H1 (cell line): ENCODE measurements around the gene PTPN3. TPM values are rescaled to one million over a fixed set of nuclear protein-coding genes. Genes with fewer than 3 reads are reported as not detected.

Experiments used
- CTCF ChIA-PET: fragments of 300-600 bp; sonication (Branson Sonifier 250); formaldehyde crosslinking; loops from one replicate; lab custom pipeline; 2021; ENCODE audit not compliant: partially characterized antibody; lab: Charles Lee
- POLR2A ChIA-PET: fragments of 300-600 bp; sonication (Branson Sonifier 250); formaldehyde crosslinking; loops from one replicate; lab custom pipeline; 2021; ENCODE audit warnings: inconsistent platforms; ENCODE audit not compliant: partially characterized antibody; lab: Charles Lee
- DNase-seq, 2 experiments: peaks; one replicate each; pipeline versions ENCODE4 v3.0.0 to v3.0.0-alpha.2; 2010 to 2022; ENCODE audit warnings: low spot score in 2 of 2, low read depth in 1 of 2, mixed read lengths in 1 of 2
- FAIRE-seq: peaks from 2 replicates; lab custom pipeline; 2011; peaks lifted over from hg19 to GRCh38; lab: Jason Lieb, UNC
- H2AFZ ChIP-seq: 2 replicates; pipeline ENCODE4 v1.8.1; 2012; ENCODE audit warnings: low read length, inconsistent platforms
- H2AK5ac ChIP-seq: 2 replicates; pipeline ENCODE4 v1.6.1; 2013; ENCODE audit warnings: low read depth, low read length
- H2BK120ac ChIP-seq: replicated peaks from 2 replicates; pipeline ENCODE3; 2013; ENCODE audit warnings: low read depth, low read length, inconsistent platforms
- H2BK12ac ChIP-seq: 2 replicates; pipeline ENCODE4 v1.6.1; 2013; ENCODE audit warnings: low read depth, low read length
- H2BK15ac ChIP-seq: 2 replicates; pipeline ENCODE4 v1.6.1; 2013; ENCODE audit warnings: low read length
- H2BK20ac ChIP-seq: 2 replicates; pipeline ENCODE4 v1.6.1; 2013; ENCODE audit warnings: low read length
- H2BK5ac ChIP-seq: 2 replicates; pipeline ENCODE4 v1.6.1; 2013; ENCODE audit warnings: low read depth, low read length
- H3K14ac ChIP-seq: 2 replicates; pipeline ENCODE4 v1.6.1; 2013; ENCODE audit warnings: inconsistent platforms; ENCODE audit not compliant: insufficient read length
- H3K18ac ChIP-seq: 2 replicates; pipeline ENCODE4 v1.6.1; 2013; ENCODE audit warnings: low read length; ENCODE audit errors: extremely low read depth
- H3K23ac ChIP-seq: 2 replicates; pipeline ENCODE4 v1.6.1; 2013; ENCODE audit warnings: inconsistent platforms; ENCODE audit not compliant: insufficient read length
- H3K23me2 ChIP-seq: 2 replicates; pipeline ENCODE4 v1.6.1; 2013; ENCODE audit warnings: low read depth, low read length
- H3K27ac ChIP-seq: 2 replicates; pipeline ENCODE4 v1.6.1; 2011; ENCODE audit warnings: low read depth, low read length, inconsistent platforms
- H3K27me3 ChIP-seq, 4 experiments: replicated peaks in 1 of 4; 1 replicate in 1 of 4; 2 replicates in 3 of 4; pipeline versions ENCODE4 v1.6.1 to v1.8.1; 2011 to 2013; ENCODE audit warnings: low read length in 3 of 4, mild to moderate bottlenecking in 3 of 4, inconsistent platforms in 2 of 4, mixed read lengths in 2 of 4, moderate library complexity in 1 of 4; ENCODE audit not compliant: control insufficient read depth in 3 of 4, insufficient read depth in 3 of 4; ENCODE audit errors: extremely low read depth in 1 of 4
- H3K36me3 ChIP-seq, 4 experiments: 2 replicates each; pipeline versions ENCODE4 v1.6.1 to v1.8.1; 2011 to 2013; ENCODE audit warnings: mild to moderate bottlenecking in 4 of 4, low read length in 3 of 4, moderate library complexity in 2 of 4, control low read depth in 1 of 4, inconsistent platforms in 1 of 4; ENCODE audit not compliant: insufficient read depth in 4 of 4, control insufficient read depth in 2 of 4
- H3K4ac ChIP-seq: replicated peaks from 2 replicates; pipeline ENCODE3; 2013; ENCODE audit warnings: low read length, low read depth, mixed read lengths, inconsistent platforms; ENCODE audit not compliant: insufficient read length
- H3K4me1 ChIP-seq, 4 experiments: replicated peaks in 1 of 4; 1 replicate in 1 of 4; 2 replicates in 3 of 4; pipeline versions ENCODE4 v1.6.1 to v1.8.1; 2011 to 2013; ENCODE audit warnings: low read length in 3 of 4, inconsistent platforms in 2 of 4, mixed read lengths in 1 of 4; ENCODE audit not compliant: insufficient read depth in 4 of 4, control insufficient read depth in 3 of 4
- H3K4me2 ChIP-seq, 2 experiments: 2 replicates each; pipeline versions ENCODE4 v1.6.1 to v1.8.1; 2011 to 2013; ENCODE audit warnings: low read depth in 2 of 2, low read length in 2 of 2, control low read depth in 1 of 2, inconsistent platforms in 1 of 2, mild to moderate bottlenecking in 1 of 2; ENCODE audit not compliant: insufficient read depth in 1 of 2
- H3K4me3 ChIP-seq, 4 experiments: fragments of 200-600, 300-600 bp in 1 of 4; sonication (generic), shearing (Covaris generic), sonication (Bioruptor Twin) in 1 of 4; 2 replicates each; pipeline versions ENCODE4 v1.5.1 to v1.8.1; 2011 to 2016; ENCODE audit warnings: low read length in 4 of 4, low read depth in 3 of 4, control low read depth in 2 of 4, inconsistent platforms in 2 of 4, mild to moderate bottlenecking in 2 of 4, mixed read lengths in 1 of 4, moderate library complexity in 1 of 4; ENCODE audit not compliant: insufficient read depth in 2 of 4; ENCODE audit errors: extremely low read depth in 1 of 4
- H3K56ac ChIP-seq: replicated peaks from 2 replicates; pipeline ENCODE3; 2013; ENCODE audit warnings: low read depth, mild to moderate bottlenecking, mixed read lengths, low read length, inconsistent platforms; ENCODE audit not compliant: insufficient read length
- H3K79me1 ChIP-seq: 2 replicates; pipeline ENCODE4 v1.6.1; 2013; ENCODE audit warnings: low read depth, low read length, control low read depth
- H3K79me2 ChIP-seq, 2 experiments: 2 replicates each; pipeline versions ENCODE4 v1.6.1 to v1.8.1; 2012 to 2013; ENCODE audit warnings: low read length in 2 of 2, mild to moderate bottlenecking in 2 of 2, inconsistent platforms in 1 of 2; ENCODE audit not compliant: insufficient read depth in 2 of 2, control insufficient read depth in 1 of 2
- H3K9ac ChIP-seq, 4 experiments: replicated peaks in 1 of 4; 1 replicate in 1 of 4; 2 replicates in 3 of 4; pipeline versions ENCODE4 v1.6.1 to v1.8.1; 2011 to 2013; ENCODE audit warnings: low read depth in 3 of 4, low read length in 3 of 4, control low read depth in 2 of 4, mild to moderate bottlenecking in 2 of 4, moderate library complexity in 2 of 4, inconsistent platforms in 1 of 4; ENCODE audit errors: extremely low read depth in 1 of 4
- H3K9me3 ChIP-seq, 2 experiments: 2 replicates each; pipeline versions ENCODE4 v1.6.1 to v1.8.1; 2012 to 2013; ENCODE audit warnings: mild to moderate bottlenecking in 2 of 2, moderate library complexity in 2 of 2, control low read depth in 1 of 2, inconsistent platforms in 1 of 2, low read depth in 1 of 2, low read length in 1 of 2, mixed read lengths in 1 of 2; ENCODE audit not compliant: insufficient read depth in 2 of 2
- H4K20me1 ChIP-seq, 2 experiments: replicated peaks in 1 of 2; 2 replicates each; pipeline versions ENCODE3 to v1.8.1; 2011 to 2013; ENCODE audit warnings: inconsistent platforms in 2 of 2, low read length in 2 of 2, mild to moderate bottlenecking in 1 of 2; ENCODE audit not compliant: insufficient read depth in 2 of 2, control insufficient read depth in 1 of 2
- H4K5ac ChIP-seq: 2 replicates; pipeline ENCODE4 v1.6.1; 2013; ENCODE audit warnings: low read length, low read depth, mixed read lengths, inconsistent platforms; ENCODE audit not compliant: insufficient read length
- H4K8ac ChIP-seq: 2 replicates; pipeline ENCODE4 v1.8.0; 2013; ENCODE audit warnings: mild to moderate bottlenecking, moderate library complexity, low read length, inconsistent platforms; ENCODE audit not compliant: insufficient read depth; ENCODE audit errors: extremely low read depth
- H4K91ac ChIP-seq: replicated peaks from 2 replicates; pipeline ENCODE3; 2013; ENCODE audit warnings: low read length, mixed read lengths, inconsistent platforms; ENCODE audit not compliant: insufficient read length
- WGBS, 2 experiments: shearing (Covaris generic) in 1 of 2; methylation state at CpG; one replicate each; pipeline versions ENCODE4 v1.1.6 to v1.1.7; 2013 to 2015; ENCODE audit warnings: low lambda C conversion rate in 2 of 2, mixed read lengths in 2 of 2, inconsistent platforms in 1 of 2, low coverage in 1 of 2, missing lambda C conversion rate in 1 of 2; ENCODE audit not compliant: insufficient replicate concordance in 2 of 2, insufficient coverage in 1 of 2, insufficient read length in 1 of 2; ENCODE audit errors: extremely low coverage in 1 of 2, missing lambda C conversion rate in 1 of 2; 5-methylcytosine and 5-hydroxymethylcytosine counted together
- polyA plus RNA-seq, 7 experiments: library from polyadenylated mRNA; depleted of rRNA in 3 of 7; stranded (reverse) in 5 of 7; unstranded in 2 of 7; fragments of >200 nt in 5 of 7; fragments of 200-250 nt in 2 of 7; gene quantifications; 1 replicate in 5 of 7; 2 replicates in 1 of 7; 4 replicates in 1 of 7; pipeline versions ENCODE4 v1.2.1 to v1.2.3, GENCODE V29; 2011 to 2013; ENCODE audit warnings: missing spikeins in 2 of 7, mixed read lengths in 2 of 7
- total RNA-seq: library from RNA; stranded (reverse); fragmentation: NEBNext Ultra II Directional; extraction: Animal tissue kit (Norgen Biotek cat#: 25700); gene quantifications from 2 replicates; pipeline ENCODE4 v1.2.1, GENCODE V29; 2021
- TF ChIP-seq, protein P1 (sequence below), 3 experiments: IDR thresholded peaks; 1 replicate in 2 of 3; 2 replicates in 1 of 3; pipeline versions ENCODE4 v1.5.1 to v1.6.1; 2011; ENCODE audit warnings: low read length in 3 of 3, mild to moderate bottlenecking in 3 of 3, inconsistent platforms in 2 of 3, low read depth in 1 of 3, moderate library complexity in 1 of 3; ENCODE audit not compliant: insufficient read depth in 1 of 3; ENCODE audit errors: control extremely low read depth in 1 of 3

The PTPN3 gene
- total and polyA plus RNA-seq, 2 of the 8 experiments (the other 6 are each of a cell fraction or from before 2014, with no cell fraction given), result 2.9 to 3.7 TPM

DNA sequence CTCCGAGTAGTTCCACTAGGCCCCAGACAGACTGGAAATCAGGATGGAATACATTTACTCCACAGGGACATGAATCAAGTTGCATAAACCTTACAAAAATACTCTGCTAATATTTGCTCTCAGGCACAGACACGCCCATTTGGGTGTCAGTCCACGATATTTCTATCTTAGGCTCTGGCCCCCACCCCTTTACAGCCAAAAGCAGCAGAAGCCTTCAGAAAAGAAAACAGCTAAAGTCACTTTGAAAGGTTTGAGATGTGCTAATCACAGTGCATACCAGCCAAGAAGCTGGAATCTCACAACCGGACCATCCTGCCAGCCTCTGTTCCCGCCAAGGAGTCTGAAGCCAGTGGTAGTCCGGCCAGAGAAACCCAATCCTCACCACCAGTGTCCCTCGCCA, 22.6 kb downstream of the PTPN3 start:
- Histone ChIP-seq H2BK20ac (no peak overlapping the region), H3K14ac (no peak overlapping the region), H2AK5ac (no peak overlapping the region), H3K23ac (no peak overlapping the region), H2BK12ac (no peak overlapping the region), H3K23me2 (no peaks in the 10 kb centered on the region), H3K9ac (no peak overlapping the region), H4K5ac (no peak overlapping the region), H3K4ac (no peak overlapping the region), H4K91ac (no peak overlapping the region), H3K79me1 (no peaks in the 10 kb centered on the region), H3K79me2 (no peaks in the 10 kb centered on the region), H4K8ac (no peak overlapping the region), H2BK5ac (no peak overlapping the region), H3K27me3 (no peaks in the 10 kb centered on the region), H3K4me3 (no peak overlapping the region), H3K27ac (no peak overlapping the region), H3K4me1 (no peaks in the 10 kb centered on the region), H3K56ac (no peak overlapping the region), H4K20me1 (no peaks in the 10 kb centered on the region), H2AFZ (no peak overlapping the region), H3K36me3 (no peaks in the 10 kb centered on the region), H2BK120ac (no peak overlapping the region), H3K18ac (no peak overlapping the region), H2BK15ac (no peak overlapping the region), H3K9me3 (no peaks in the 10 kb centered on the region), H3K4me2 (no peak overlapping the region)
- ChIA-PET CTCF (interaction anchor here (0.7 to 2.9 kb wide), 7 partner anchors 9 to 277 kb away, joined by 3 to 8 read pairs (median 5); no protein-coding TSS in a partner anchor), POLR2A (interaction anchor here (0.9 to 1.4 kb wide), 3 partner anchors 20 to 22 kb away, joined by 3 read pairs; no protein-coding TSS in a partner anchor)
- 90% methylated on average over 7 of the region's 7 CpGs; no CpG with 5 or more reads in 1 of the 2 experiments for WGBS, 2 experiments
- TF ChIP-seq, protein P1, sequence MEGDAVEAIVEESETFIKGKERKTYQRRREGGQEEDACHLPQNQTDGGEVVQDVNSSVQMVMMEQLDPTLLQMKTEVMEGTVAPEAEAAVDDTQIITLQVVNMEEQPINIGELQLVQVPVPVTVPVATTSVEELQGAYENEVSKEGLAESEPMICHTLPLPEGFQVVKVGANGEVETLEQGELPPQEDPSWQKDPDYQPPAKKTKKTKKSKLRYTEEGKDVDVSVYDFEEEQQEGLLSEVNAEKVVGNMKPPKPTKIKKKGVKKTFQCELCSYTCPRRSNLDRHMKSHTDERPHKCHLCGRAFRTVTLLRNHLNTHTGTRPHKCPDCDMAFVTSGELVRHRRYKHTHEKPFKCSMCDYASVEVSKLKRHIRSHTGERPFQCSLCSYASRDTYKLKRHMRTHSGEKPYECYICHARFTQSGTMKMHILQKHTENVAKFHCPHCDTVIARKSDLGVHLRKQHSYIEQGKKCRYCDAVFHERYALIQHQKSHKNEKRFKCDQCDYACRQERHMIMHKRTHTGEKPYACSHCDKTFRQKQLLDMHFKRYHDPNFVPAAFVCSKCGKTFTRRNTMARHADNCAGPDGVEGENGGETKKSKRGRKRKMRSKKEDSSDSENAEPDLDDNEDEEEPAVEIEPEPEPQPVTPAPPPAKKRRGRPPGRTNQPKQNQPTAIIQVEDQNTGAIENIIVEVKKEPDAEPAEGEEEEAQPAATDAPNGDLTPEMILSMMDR (IDR thresholded peaks at IDR 0.05; ENCODE audit: control extremely low read depth in 1 of 3, insufficient read depth in 1 of 3, low read depth in 1 of 3, low read length in 3 of 3), result no peak
- FAIRE-seq (no peak), DNase-seq (no peak)
